Esophagus muscularis mucosa (tissue), 3 donors: ENCODE measurements around the gene HMGB2.

ENCODE experiments used
- CTCF ChIP-seq, 3 experiments: fragments of 200-600 bp in 2 of 3; fragments of 450-650 bp in 1 of 3; sonication (generic) in 2 of 3; IDR thresholded peaks; one replicate each; pipeline ENCODE4 v1.5.1; 2017 to 2019; ENCODE audit warnings: antibody characterized with exemption in 3 of 3, mild to moderate bottlenecking in 2 of 3, moderate library complexity in 1 of 3
- POLR2A ChIP-seq: fragments of 450-650 bp; IDR thresholded peaks from one replicate; pipeline ENCODE4 v1.6.1; 2017; ENCODE audit warnings: antibody characterized with exemption, moderate library complexity, mild to moderate bottlenecking, low read depth

- TF ChIP-seq POLR2A: no peak
- no peak for TF ChIP-seq CTCF (IDR thresholded peaks at IDR 0.05)
Observed at GRCh38 chr4:173330590-173330989, 3.6 kb downstream of the HMGB2 start.
